ENCODE data around the gene CCDC141. TPM values are rescaled to one million over a fixed set of nuclear protein-coding genes. Genes with fewer than 3 reads are reported as not detected.

The CCDC141 gene
- total and polyA plus RNA-seq, 11 donors = 10.6 to 258 (median 137) TPM

GRCh38 chr2:178899656-178900055 is 150.3 kb downstream of the CCDC141 start:
- ATAC-seq = no peak
- H3K27ac ChIP-seq = no peak overlapping the region

DNA sequence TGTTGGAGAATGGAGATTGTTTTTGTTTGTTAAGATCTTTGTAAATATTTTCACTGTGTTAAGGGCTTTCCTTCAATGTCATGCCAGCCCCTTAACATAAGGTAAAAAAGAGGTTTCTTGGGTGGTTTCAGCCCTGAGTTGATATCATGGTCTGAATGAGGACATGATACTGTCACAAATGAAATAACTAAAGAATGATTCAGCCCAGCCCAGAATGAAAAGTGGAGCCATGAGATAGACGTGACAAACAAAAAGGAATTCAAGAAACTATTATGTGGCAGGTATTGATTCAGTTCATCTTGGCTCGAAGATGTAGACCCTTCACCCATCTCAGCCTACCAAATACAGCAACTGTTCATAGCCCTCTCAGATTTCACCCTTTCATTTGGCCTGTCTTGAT is 154.1 kb downstream of the CCDC141 start:
- ATAC-seq (no peak), DNase-seq (no peak)
- Histone ChIP-seq H3K27me3 (no peaks in the 10 kb centered on the region), H3K9me3 (no peaks in the 10 kb centered on the region), H3K4me3 (no peak overlapping the region), H3K36me3 (no peaks in the 10 kb centered on the region), H3K4me1 (peaks cover 0 to 41% (median 14%) of the 10 kb centered on the region in 12 donors), H3K27ac (peak overlapping the region in 6 of 12 donors; percentile 14 to 45 (median 36))
- TF ChIP-seq POLR2A (IDR thresholded peaks at IDR 0.05) (no peak), CTCF (IDR thresholded peaks at IDR 0.05) (no peak)
- intact Hi-C loops (cut with DNase I) = loop anchor here in 2 of 10 donors (5.0 kb wide), 2 partner anchors 44 to 99 kb away; no protein-coding TSS in a partner anchor
- 70 to 78% (median 72%) methylated on average over 2 of the region's 2 CpGs for WGBS, 4 donors

More at GRCh38 chr2:178899656-178900055, 150.3 kb downstream of the CCDC141 start:
- no peaks in the 10 kb centered on the region for H3K9me3 ChIP-seq
- peaks cover 0 to 8% (median 2%) of the 10 kb centered on the region in 9 donors for H3K36me3 ChIP-seq
- no peaks in the 10 kb centered on the region for H3K27me3 ChIP-seq
- intact Hi-C loops (cut with DNase I) = loop anchor here in 2 of 10 donors (5.0 kb wide), 2 partner anchors 47 to 102 kb away; no protein-coding TSS in a partner anchor
- H3K4me1 ChIP-seq = peaks cover 0 to 26% (median 4%) of the 10 kb centered on the region in 12 donors
- H3K4me3 ChIP-seq = no peak overlapping the region
- DNase-seq = no peak
- no peak for TF ChIP-seq CTCF (IDR thresholded peaks at IDR 0.05)
- no peak for TF ChIP-seq POLR2A (IDR thresholded peaks at IDR 0.05)

GRCh38 chr2:178895171-178895570 is 154.8 kb downstream of the CCDC141 start:
- H3K4me3 ChIP-seq = no peak overlapping the region
- H3K27me3 ChIP-seq = no peaks in the 10 kb centered on the region
- H3K9me3 ChIP-seq = no peaks in the 10 kb centered on the region
- intact Hi-C loops (cut with DNase I) = loop anchor here in 2 of 10 donors (5.0 kb wide), 2 partner anchors 43 to 98 kb away; no protein-coding TSS in a partner anchor
- peak overlapping the region in 7 of 12 donors; percentile 1 to 45 (median 35) for H3K27ac ChIP-seq
- H3K36me3 ChIP-seq = no peaks in the 10 kb centered on the region
- ATAC-seq (no peak), DNase-seq (no peak)
- TF ChIP-seq POLR2A (IDR thresholded peaks at IDR 0.05) (no peak), CTCF (IDR thresholded peaks at IDR 0.05) (no peak)
- 61 to 69% (median 64%) methylated on average over 2 of the region's 2 CpGs for WGBS, 4 donors
- peaks cover 0 to 41% (median 15%) of the 10 kb centered on the region in 12 donors for H3K4me1 ChIP-seq

DNA sequence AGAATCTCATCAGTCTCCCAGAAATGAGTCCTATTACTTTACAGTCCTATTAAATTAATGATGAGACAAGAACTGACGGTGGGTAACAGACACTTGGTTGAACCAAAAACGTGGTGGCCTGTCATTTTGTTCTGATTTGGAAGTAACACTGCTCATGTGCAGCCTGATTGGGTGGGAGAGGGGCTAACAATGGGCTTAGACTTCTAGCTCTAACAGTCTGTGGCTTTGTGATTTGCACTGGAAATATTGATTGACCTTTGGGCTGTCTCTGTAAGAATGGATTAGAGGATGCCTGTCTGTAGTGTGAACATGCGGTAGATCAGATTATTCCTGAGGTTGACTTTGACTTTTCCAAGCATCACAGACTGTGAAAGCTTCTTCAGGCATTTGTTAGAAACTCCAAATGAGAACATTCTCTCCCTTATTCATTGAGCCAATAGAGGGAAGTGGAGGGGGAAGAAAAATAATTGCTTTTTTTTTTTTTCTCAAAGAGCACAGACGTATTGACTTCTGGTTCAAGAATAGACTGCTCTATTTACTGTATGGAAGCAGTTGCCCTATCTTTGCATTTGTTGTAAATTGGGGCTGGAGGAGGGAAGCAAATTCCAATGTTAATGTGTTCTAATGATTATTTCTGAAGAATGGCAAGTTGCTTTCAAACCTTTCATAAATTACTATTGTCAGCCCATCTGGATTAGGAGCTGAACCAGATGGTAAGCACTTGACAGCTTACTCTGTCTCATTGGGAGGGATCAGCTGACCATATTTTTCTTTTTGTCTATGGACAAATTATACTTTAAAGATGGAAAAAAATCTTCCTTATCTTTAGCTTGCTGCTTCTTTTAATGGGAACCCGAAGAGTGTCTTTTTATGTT is 156.9 kb downstream of the CCDC141 start:
- Histone ChIP-seq H3K9me3 (no peaks in the 10 kb centered on the region), H3K27me3 (no peaks in the 10 kb centered on the region), H3K36me3 (peaks cover 0 to 2% (median 0%) of the 10 kb centered on the region in 9 donors), H3K4me3 (no peak overlapping the region), H3K27ac (peak overlapping the region in 4 of 12 donors; percentile 8 to 65 (median 11)), H3K4me1 (peaks cover 0 to 41% (median 13%) of the 10 kb centered on the region in 12 donors)
- TF ChIP-seq CTCF (IDR thresholded peaks at IDR 0.05) (no peak), POLR2A (IDR thresholded peaks at IDR 0.05) (no peak)
- ATAC-seq (no peak), DNase-seq (no peak)
- intact Hi-C loops (cut with DNase I) = loop anchor here in 2 of 10 donors (1.0 to 5.0 kb wide), 3 partner anchors 21 to 234 kb away; no protein-coding TSS in a partner anchor
- 72 to 81% (median 73%) methylated on average over 5 of the region's 5 CpGs for WGBS, 4 donors
